MCF 10A (cell line): ENCODE measurements around the gene CPO. TPM values are rescaled to one million over a fixed set of nuclear protein-coding genes. Genes with fewer than 3 reads are reported as not detected.
"Not testable (repeated sequence)": the region's sequence is repeated elsewhere in the genome, so short reads cannot be mapped to it uniquely, and the experiment has no call there.

Experiments used
- BruUV-seq: library from RNA; stranded (reverse); fragments of 400-500 nt; replicated peaks from 2 replicates; lab custom pipeline; 2021; lab: Mats Ljungman, UMichigan
- CTCF ChIA-PET: fragments of 300-600 bp; sonication (Branson Sonifier 250); formaldehyde crosslinking; extraction: SDS; loops from one replicate; lab custom pipeline; 2021; ENCODE audit warnings: antibody characterized with exemption, inconsistent platforms; lab: Yijun Ruan, JAX
- POLR2A ChIA-PET: fragments of 300-600, 350-650 bp; sonication (Branson Sonifier 250); formaldehyde crosslinking; extraction: SDS; loops from one replicate; lab custom pipeline; 2020; ENCODE audit warnings: antibody characterized with exemption, inconsistent platforms; lab: Yijun Ruan, JAX
- DNase-seq: peaks from one replicate; pipeline ENCODE4 v3.0.0-alpha.2; 2018; ENCODE audit not compliant: unreplicated experiment
- H3K27ac Mint-ChIP-seq: one replicate; pipeline ENCODE4 v1.8.0; 2022; ENCODE audit warnings: mild to moderate bottlenecking, low read depth, mixed read lengths; ENCODE audit not compliant: unreplicated experiment
- H3K27me3 Mint-ChIP-seq: one replicate; pipeline ENCODE4 v1.8.0; 2022; ENCODE audit warnings: mixed read lengths; ENCODE audit not compliant: insufficient read depth, unreplicated experiment
- H3K36me3 Mint-ChIP-seq: one replicate; pipeline ENCODE4 v1.8.0; 2022; ENCODE audit warnings: mild to moderate bottlenecking, moderate library complexity, mixed read lengths; ENCODE audit not compliant: insufficient read depth, unreplicated experiment
- H3K4me1 Mint-ChIP-seq: one replicate; pipeline ENCODE4 v1.8.0; 2022; ENCODE audit warnings: mixed read lengths; ENCODE audit not compliant: insufficient read depth, unreplicated experiment
- H3K4me3 Mint-ChIP-seq: one replicate; pipeline ENCODE4 v1.8.0; 2022; ENCODE audit warnings: mild to moderate bottlenecking, moderate library complexity, mixed read lengths; ENCODE audit not compliant: unreplicated experiment
- H3K9me3 Mint-ChIP-seq: one replicate; pipeline ENCODE4 v1.8.0; 2022; ENCODE audit warnings: mixed read lengths; ENCODE audit not compliant: unreplicated experiment
- intact Hi-C: fragments of 100-400 bp; cut with micrococcal nuclease; formaldehyde crosslinking; loops from 2 replicates; pipeline ENCODE4 v1.14.1; 2022
- total RNA-seq: library from RNA; stranded (reverse); gene quantifications from 2 replicates; pipeline ENCODE4 v1.2.3, GENCODE V29; 2022
- TF ChIP-seq, protein P1 (sequence below): fragments of 200-600 bp; IDR thresholded peaks from one replicate; pipeline ENCODE4 v1.8.0; 2022; ENCODE audit warnings: antibody characterized with exemption, mild to moderate bottlenecking; ENCODE audit not compliant: unreplicated experiment

CPO gene
- total RNA-seq, 1 experiment from 2014 or later, result not detected

DNA sequence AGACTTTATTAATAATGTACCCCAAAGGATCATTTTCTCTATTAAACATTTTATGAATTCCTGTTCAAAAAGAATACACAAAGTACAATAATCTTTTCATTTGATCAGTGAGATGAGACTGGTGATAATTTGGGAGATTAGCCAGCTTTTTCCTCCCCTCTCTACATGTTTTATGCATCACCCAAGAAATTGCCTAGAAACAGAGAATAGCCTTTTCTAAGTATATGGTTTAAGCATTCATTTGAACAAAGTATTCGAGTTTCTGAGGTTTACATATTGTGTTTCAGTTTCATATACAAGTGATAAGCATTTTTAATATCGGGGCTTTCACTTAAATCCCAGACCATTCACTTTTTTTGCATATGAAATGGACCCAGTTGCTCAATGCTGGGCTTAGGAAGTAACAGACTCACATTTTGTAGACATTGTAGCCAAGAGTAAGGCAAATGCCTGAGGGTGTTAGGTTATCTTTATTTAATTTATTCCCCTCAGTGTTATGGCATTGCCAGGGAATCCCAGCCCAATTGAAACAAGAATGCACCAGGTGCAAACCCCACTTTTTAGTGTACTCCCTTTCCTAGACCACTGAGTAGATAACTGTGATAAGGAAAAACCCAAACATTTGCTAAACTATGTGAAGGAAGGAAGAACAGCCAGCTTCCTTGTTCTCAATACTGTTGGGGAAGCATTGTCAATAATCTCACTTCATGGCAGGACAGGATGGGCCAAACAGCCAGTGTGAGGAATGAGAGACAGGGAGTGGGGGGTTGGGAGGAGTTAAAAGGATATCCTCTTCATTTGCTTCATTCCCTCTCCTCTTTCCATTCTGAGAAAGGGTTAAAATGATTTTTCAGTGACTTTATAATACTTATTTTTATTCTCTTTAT lies 3.5 kb downstream of the CPO start:
- intact Hi-C loops, result no loop called here
- Mint-ChIP-seq H3K27ac (no peak overlapping the region), H3K27me3 (no peaks in the 10 kb centered on the region), H3K36me3 (no peaks in the 10 kb centered on the region), H3K9me3 (peaks cover under 1% of the 10 kb centered on the region), H3K4me1 (no peaks in the 10 kb centered on the region), H3K4me3 (no peak overlapping the region)
- ChIA-PET POLR2A (no interaction called here), CTCF (no interaction called here)
- BruUV-seq, result no TSS peak
- TF ChIP-seq, protein P1, sequence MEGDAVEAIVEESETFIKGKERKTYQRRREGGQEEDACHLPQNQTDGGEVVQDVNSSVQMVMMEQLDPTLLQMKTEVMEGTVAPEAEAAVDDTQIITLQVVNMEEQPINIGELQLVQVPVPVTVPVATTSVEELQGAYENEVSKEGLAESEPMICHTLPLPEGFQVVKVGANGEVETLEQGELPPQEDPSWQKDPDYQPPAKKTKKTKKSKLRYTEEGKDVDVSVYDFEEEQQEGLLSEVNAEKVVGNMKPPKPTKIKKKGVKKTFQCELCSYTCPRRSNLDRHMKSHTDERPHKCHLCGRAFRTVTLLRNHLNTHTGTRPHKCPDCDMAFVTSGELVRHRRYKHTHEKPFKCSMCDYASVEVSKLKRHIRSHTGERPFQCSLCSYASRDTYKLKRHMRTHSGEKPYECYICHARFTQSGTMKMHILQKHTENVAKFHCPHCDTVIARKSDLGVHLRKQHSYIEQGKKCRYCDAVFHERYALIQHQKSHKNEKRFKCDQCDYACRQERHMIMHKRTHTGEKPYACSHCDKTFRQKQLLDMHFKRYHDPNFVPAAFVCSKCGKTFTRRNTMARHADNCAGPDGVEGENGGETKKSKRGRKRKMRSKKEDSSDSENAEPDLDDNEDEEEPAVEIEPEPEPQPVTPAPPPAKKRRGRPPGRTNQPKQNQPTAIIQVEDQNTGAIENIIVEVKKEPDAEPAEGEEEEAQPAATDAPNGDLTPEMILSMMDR, result no peak
- DNase-seq, result no peak

DNA sequence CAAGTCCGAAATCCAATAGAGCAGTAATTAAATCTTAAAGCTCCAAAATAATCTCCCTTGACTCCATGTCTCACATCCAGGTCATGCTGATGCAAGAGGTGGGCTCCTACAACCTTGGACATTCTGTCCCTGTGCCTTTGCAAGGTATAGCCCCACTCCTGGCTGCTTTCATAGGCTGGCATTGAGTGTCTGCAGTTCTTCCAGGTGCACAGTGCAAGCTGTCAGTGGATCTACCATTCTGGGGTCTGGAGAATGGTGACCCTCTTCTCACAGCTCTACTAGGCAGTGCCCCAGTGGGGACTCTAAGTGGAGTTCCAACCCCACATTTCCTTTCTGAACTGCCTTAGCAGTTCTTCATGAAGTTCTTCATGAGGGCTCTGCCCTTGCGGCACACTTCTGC lies 14.1 kb downstream of the CPO start:
- H3K4me1 Mint-ChIP-seq, H3K27me3 Mint-ChIP-seq, H3K27ac Mint-ChIP-seq, CTCF ChIA-PET, POLR2A ChIA-PET, BruUV-seq, intact Hi-C loops, DNase-seq, H3K4me3 Mint-ChIP-seq, H3K36me3 Mint-ChIP-seq: not testable (repeated sequence)
- H3K9me3 Mint-ChIP-seq, result peaks cover 23% of the 10 kb centered on the region

DNA sequence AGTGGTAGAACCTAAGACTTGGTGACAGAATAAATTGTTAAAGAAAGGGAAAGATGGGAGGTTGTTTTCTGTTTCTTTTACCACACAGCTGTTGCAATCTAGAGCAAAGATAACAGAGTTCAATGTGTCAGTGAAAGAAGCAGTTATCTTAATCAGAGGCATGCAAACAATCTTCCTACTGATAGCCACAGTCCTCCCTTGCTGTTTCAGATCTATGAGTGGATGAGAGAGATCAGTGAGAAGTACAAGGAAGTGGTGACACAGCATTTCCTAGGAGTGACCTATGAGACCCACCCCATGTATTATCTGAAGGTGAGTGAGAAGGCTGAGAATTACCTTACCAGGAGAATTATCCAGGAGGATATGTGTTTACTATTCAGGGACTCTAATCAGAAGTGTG lies 15.9 kb downstream of the CPO start:
- intact Hi-C loops, result no loop called here
- no peaks in the 10 kb centered on the region for H3K36me3 Mint-ChIP-seq
- TF ChIP-seq, protein P1, result no peak
- no peak overlapping the region for H3K27ac Mint-ChIP-seq
- CTCF ChIA-PET, result interaction anchor here (0.5 kb wide), 1 partner anchor 1106 kb away, joined by 4 read pairs; no protein-coding TSS in a partner anchor
- DNase-seq, result no peak
- H3K9me3 Mint-ChIP-seq, result peaks cover 21% of the 10 kb centered on the region
- H3K27me3 Mint-ChIP-seq, result no peaks in the 10 kb centered on the region
- POLR2A ChIA-PET, result no interaction called here
- no TSS peak for BruUV-seq
- H3K4me1 Mint-ChIP-seq, result no peaks in the 10 kb centered on the region
- H3K4me3 Mint-ChIP-seq, result no peak overlapping the region

DNA sequence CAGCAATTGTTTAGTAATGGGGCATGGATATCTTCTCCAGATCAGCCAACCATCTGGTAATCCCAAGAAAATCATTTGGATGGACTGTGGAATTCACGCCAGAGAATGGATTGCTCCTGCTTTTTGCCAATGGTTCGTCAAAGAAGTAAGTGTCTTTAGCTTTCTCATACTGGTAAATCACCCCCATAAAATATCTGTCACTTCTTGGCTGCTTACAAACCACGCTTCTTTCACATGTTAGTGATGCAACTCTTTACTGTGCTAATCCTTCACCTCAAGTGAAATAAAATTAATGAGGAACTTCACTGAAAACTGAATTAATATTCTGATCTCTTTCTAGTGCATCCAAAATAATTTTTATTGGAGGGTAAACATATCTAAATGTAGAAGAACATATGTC lies 18.9 kb downstream of the CPO start:
- intact Hi-C loops, result no loop called here
- POLR2A ChIA-PET, result no interaction called here
- BruUV-seq, result no TSS peak

More for the DNA sequence above, 18.9 kb downstream of the CPO start:
- Mint-ChIP-seq H3K9me3 (peaks cover 12% of the 10 kb centered on the region), H3K27ac (no peak overlapping the region), H3K36me3 (no peaks in the 10 kb centered on the region), H3K27me3 (no peaks in the 10 kb centered on the region), H3K4me3 (no peak overlapping the region), H3K4me1 (no peaks in the 10 kb centered on the region)
- CTCF ChIA-PET, result no interaction called here
- TF ChIP-seq, protein P1, result no peak
- DNase-seq, result no peak
